DOHH2 (cell line): ENCODE results near the gene SAMD4B.

Experiments used
- EZH2phosphoT487 ChIP-seq: fragments of 200-600 bp; sonication (generic); IDR thresholded peaks from 2 replicates; pipeline ENCODE4 v1.6.1; 2017; ENCODE audit warnings: borderline replicate concordance, mild to moderate bottlenecking, antibody characterized with exemption, low read length, moderate library complexity, mixed read lengths
- TF ChIP-seq, protein P1 (sequence below): fragments of 200-600 bp; sonication (generic); IDR thresholded peaks from one replicate; pipeline ENCODE4 v1.5.1; 2014; ENCODE audit warnings: antibody characterized with exemption, mild to moderate bottlenecking, low read depth, low read length; ENCODE audit not compliant: poor library complexity, severe bottlenecking

DNA sequence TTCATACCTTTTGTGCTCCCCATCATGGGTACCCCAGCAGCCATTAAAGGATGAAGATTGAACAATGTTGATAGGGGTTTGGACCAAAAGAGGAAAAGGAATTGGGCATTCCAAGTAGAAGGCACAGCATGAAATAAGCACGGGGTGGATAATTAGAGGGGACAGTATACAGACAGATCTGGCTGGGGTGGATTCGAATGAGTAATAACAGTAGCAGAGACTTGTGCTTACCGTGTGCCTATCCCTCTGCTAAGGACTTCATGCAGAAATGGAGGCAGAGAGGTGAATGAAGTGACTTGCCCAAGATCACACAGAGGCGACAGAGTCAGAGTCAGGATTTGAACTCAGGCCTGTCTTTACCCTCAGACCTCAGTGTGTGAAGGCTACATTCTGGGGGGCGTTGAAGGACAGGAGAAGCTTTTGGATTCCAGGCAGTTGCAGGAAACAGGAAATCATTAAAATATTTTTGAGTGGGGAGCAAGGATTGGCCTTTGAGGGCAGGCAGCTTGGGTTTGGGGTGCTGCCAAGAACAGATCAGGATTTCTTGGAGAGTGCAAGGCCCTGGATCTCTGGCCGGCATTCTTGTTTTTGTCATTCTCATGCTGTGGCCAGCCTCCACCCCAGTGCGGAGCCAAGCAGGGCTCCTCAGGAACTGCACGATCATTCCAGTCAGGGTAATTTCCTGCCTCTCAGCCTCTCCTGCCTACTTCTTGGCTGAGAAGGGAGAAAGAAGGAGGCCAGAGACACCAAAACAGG, 30.0 kb downstream of the SAMD4B start:
- TF ChIP-seq, protein P1, sequence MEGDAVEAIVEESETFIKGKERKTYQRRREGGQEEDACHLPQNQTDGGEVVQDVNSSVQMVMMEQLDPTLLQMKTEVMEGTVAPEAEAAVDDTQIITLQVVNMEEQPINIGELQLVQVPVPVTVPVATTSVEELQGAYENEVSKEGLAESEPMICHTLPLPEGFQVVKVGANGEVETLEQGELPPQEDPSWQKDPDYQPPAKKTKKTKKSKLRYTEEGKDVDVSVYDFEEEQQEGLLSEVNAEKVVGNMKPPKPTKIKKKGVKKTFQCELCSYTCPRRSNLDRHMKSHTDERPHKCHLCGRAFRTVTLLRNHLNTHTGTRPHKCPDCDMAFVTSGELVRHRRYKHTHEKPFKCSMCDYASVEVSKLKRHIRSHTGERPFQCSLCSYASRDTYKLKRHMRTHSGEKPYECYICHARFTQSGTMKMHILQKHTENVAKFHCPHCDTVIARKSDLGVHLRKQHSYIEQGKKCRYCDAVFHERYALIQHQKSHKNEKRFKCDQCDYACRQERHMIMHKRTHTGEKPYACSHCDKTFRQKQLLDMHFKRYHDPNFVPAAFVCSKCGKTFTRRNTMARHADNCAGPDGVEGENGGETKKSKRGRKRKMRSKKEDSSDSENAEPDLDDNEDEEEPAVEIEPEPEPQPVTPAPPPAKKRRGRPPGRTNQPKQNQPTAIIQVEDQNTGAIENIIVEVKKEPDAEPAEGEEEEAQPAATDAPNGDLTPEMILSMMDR, result no peak
- TF ChIP-seq EZH2phosphoT487, result no peak
